GM19193 (cell line): Measurements from ENCODE around the gene STARD3.

Experiments
- POLR2A ChIP-seq: IDR thresholded peaks from 4 replicates; pipeline ENCODE4 v1.6.1; 2011; ENCODE audit not compliant: insufficient read depth, insufficient read length; ENCODE audit errors: extremely low read depth

Gene STARD3

GRCh38 chr17:39688475-39688835 is 51.5 kb downstream of the STARD3 start:
- no peak for TF ChIP-seq POLR2A

GRCh38 chr17:39688945-39689344 is 52.0 kb downstream of the STARD3 start:
- no peak for TF ChIP-seq POLR2A

- TF ChIP-seq POLR2A = no peak
Measured at GRCh38 chr17:39694593-39694992, 57.6 kb downstream of the STARD3 start.

GRCh38 chr17:39695089-39695474 is 58.1 kb downstream of the STARD3 start:
- no peak for TF ChIP-seq POLR2A

- no peak for TF ChIP-seq POLR2A
Measured at GRCh38 chr17:39696731-39697130, 59.8 kb downstream of the STARD3 start.

GRCh38 chr17:39697961-39698360 is 61.0 kb downstream of the STARD3 start:
- no peak for TF ChIP-seq POLR2A

GRCh38 chr17:39699818-39700147 is 62.8 kb downstream of the STARD3 start, which contains the start of gene ERBB2:
Gene ERBB2 (plus strand): TSS chr17:39700064. CDS start chr17:39700239, 175 bp downstream.
- TF ChIP-seq POLR2A = no peak

GRCh38 chr17:39700148-39700987 is 63.4 kb downstream of the STARD3 start:
- no peak for TF ChIP-seq POLR2A

- TF ChIP-seq POLR2A = no peak
Measured at GRCh38 chr17:39701012-39701783, 64.3 kb downstream of the STARD3 start.

GRCh38 chr17:39701784-39702422 is 65.0 kb downstream of the STARD3 start:
- TF ChIP-seq POLR2A = no peak

- no peak for TF ChIP-seq POLR2A
Measured at GRCh38 chr17:39702901-39703893, 66.3 kb downstream of the STARD3 start.

GRCh38 chr17:39703913-39704312 is 67.0 kb downstream of the STARD3 start:
- no peak for TF ChIP-seq POLR2A

GRCh38 chr17:39704821-39705551 is 68.0 kb downstream of the STARD3 start:
- TF ChIP-seq POLR2A = no peak

- TF ChIP-seq POLR2A = no peak
Measured at GRCh38 chr17:39705786-39706348, 68.9 kb downstream of the STARD3 start.

- TF ChIP-seq POLR2A = no peak
Measured at GRCh38 chr17:39706383-39706782, 69.4 kb downstream of the STARD3 start.
